SK-N-SH (cell line): ENCODE measurements around the gene PTPRJ. TPM values are rescaled to one million over a fixed set of nuclear protein-coding genes. Genes with fewer than 3 reads are reported as not detected.

Experiments
- CTCF ChIA-PET: fragments of 300-600, 350-600 bp; formaldehyde crosslinking; extraction: SDS; loops from one replicate; lab custom pipeline; 2021; lab: Yijun Ruan, JAX
- POLR2A ChIA-PET: fragments of 350-600 bp; sonication (Branson Sonifier 250); formaldehyde crosslinking; extraction: SDS; loops from one replicate; lab custom pipeline; 2020; ENCODE audit warnings: antibody characterized with exemption, inconsistent platforms; lab: Yijun Ruan, JAX
- DNase-seq: peaks from one replicate; pipeline ENCODE4 v3.0.0; 2012
- H2AFZ ChIP-seq: fragments of 200-600 bp; sonication (generic); 2 replicates; pipeline ENCODE4 v1.8.1; 2016; ENCODE audit warnings: antibody characterized with exemption, mild to moderate bottlenecking, low read depth
- H3F3A ChIP-seq: fragments of 200-600 bp; sonication (generic); replicated peaks from 2 replicates; pipeline ENCODE3; 2016; ENCODE audit warnings: antibody characterized with exemption, mild to moderate bottlenecking; ENCODE audit not compliant: insufficient read depth
- H3K27ac ChIP-seq, 2 experiments: fragments of 200-500 bp in 1 of 2; fragments of 200-600 bp in 1 of 2; sonication (Bioruptor generic) in 1 of 2; sonication (generic), shearing (Covaris generic) in 1 of 2; 2 replicates each; pipeline versions ENCODE4 v1.5.1 to v1.6.1; 2014 to 2016; ENCODE audit warnings: low read depth in 2 of 2, inconsistent platforms in 1 of 2, low read length in 1 of 2, mild to moderate bottlenecking in 1 of 2, mixed read lengths in 1 of 2
- H3K27me3 ChIP-seq: fragments of 200-600 bp; sonication (generic), shearing (Covaris generic); 2 replicates; pipeline ENCODE4 v1.6.1; 2016; ENCODE audit warnings: mixed run types; ENCODE audit not compliant: insufficient read depth
- H3K36me3 ChIP-seq, 2 experiments: fragments of 200-500 bp in 1 of 2; fragments of 200-600 bp in 1 of 2; sonication (Bioruptor generic) in 1 of 2; sonication (generic) in 1 of 2; replicated peaks in 1 of 2; 2 replicates each; pipeline versions ENCODE3 to v1.5.1; 2014 to 2016; ENCODE audit warnings: low read length in 1 of 2, mild to moderate bottlenecking in 1 of 2; ENCODE audit not compliant: insufficient read depth in 2 of 2, control insufficient read depth in 1 of 2
- H3K4me1 ChIP-seq, 2 experiments: fragments of 200-500 bp in 1 of 2; fragments of 200-600 bp in 1 of 2; sonication (Bioruptor generic) in 1 of 2; sonication (generic), shearing (Covaris generic) in 1 of 2; 2 replicates each; pipeline versions ENCODE4 v1.5.1 to v1.6.1; 2014 to 2016; ENCODE audit warnings: low read depth in 1 of 2, low read length in 1 of 2, mixed run types in 1 of 2; ENCODE audit not compliant: insufficient read depth in 2 of 2, control insufficient read depth in 1 of 2
- H3K4me2 ChIP-seq: fragments of 200-600 bp; sonication (generic), shearing (Covaris generic); 2 replicates; pipeline ENCODE4 v1.6.1; 2017; ENCODE audit warnings: mixed run types
- H3K4me3 ChIP-seq, 2 experiments: fragments of 200-500 bp in 1 of 2; fragments of 200-600 bp in 1 of 2; sonication (Bioruptor generic) in 1 of 2; sonication (generic), shearing (Covaris generic) in 1 of 2; 2 replicates each; pipeline versions ENCODE4 v1.5.1 to v1.8.1; 2014 to 2016; ENCODE audit warnings: low read depth in 2 of 2, inconsistent platforms in 1 of 2, low read length in 1 of 2, mild to moderate bottlenecking in 1 of 2, mixed read lengths in 1 of 2, moderate library complexity in 1 of 2
- H3K79me2 ChIP-seq: fragments of 200-600 bp; sonication (generic); 2 replicates; pipeline ENCODE4 v1.8.1; 2017; ENCODE audit warnings: mild to moderate bottlenecking; ENCODE audit not compliant: insufficient read depth
- H3K9ac ChIP-seq: fragments of 200-600 bp; sonication (generic); 2 replicates; pipeline ENCODE4 v1.6.1; 2017; ENCODE audit warnings: mixed run types
- H3K9me2 ChIP-seq: fragments of 200-600 bp; sonication (generic); 2 replicates; pipeline ENCODE4 v1.6.1; 2017; ENCODE audit warnings: mixed run types
- H3K9me3 ChIP-seq: fragments of 200-600 bp; sonication (generic); 2 replicates; pipeline ENCODE4 v1.6.1; 2017; ENCODE audit warnings: mixed run types, mild to moderate bottlenecking, moderate library complexity
- H4K20me1 ChIP-seq: fragments of 200-600 bp; sonication (generic); 2 replicates; pipeline ENCODE4 v1.6.1; 2017; ENCODE audit warnings: mild to moderate bottlenecking, mixed run types; ENCODE audit not compliant: insufficient read depth
- CHD2 ChIP-seq: fragments of 150-350 bp; IDR thresholded peaks from 2 replicates; pipeline ENCODE4 v1.6.1; 2018; ENCODE audit warnings: low read length; ENCODE audit not compliant: partially characterized antibody
- CTCF ChIP-seq: fragments of 200-600 bp; sonication (generic); IDR thresholded peaks from 2 replicates; pipeline ENCODE4 v1.6.1; 2017; ENCODE audit warnings: antibody characterized with exemption, mild to moderate bottlenecking, moderate library complexity
- EZH2phosphoT487 ChIP-seq: fragments of 200-600 bp; sonication (generic); IDR thresholded peaks from 2 replicates; pipeline ENCODE4 v1.6.1; 2017; ENCODE audit warnings: low read depth, mixed run types, mild to moderate bottlenecking, antibody characterized with exemption, moderate library complexity, borderline replicate concordance
- FOXJ3 ChIP-seq: sonication (generic); formaldehyde crosslinking; IDR thresholded peaks from 2 replicates; pipeline ENCODE4 v1.5.1; 2020; ENCODE audit warnings: mild to moderate bottlenecking, missing genetic modification reagents
- FOXM1 ChIP-seq: IDR thresholded peaks from 2 replicates; pipeline ENCODE4 v1.4.0; 2012; ENCODE audit warnings: low read depth, mild to moderate bottlenecking
- JUND ChIP-seq: IDR thresholded peaks from 2 replicates; pipeline ENCODE4 v1.4.0; 2012
- MAX ChIP-seq: IDR thresholded peaks from 2 replicates; pipeline ENCODE4 v1.4.0; 2012; ENCODE audit warnings: low read depth
- MEF2A ChIP-seq: IDR thresholded peaks from 2 replicates; pipeline ENCODE4 v1.4.0; 2012; ENCODE audit warnings: low read depth, borderline replicate concordance
- MXI1 ChIP-seq: IDR thresholded peaks from 2 replicates; pipeline ENCODE4 v1.6.1; 2012; ENCODE audit warnings: mild to moderate bottlenecking, low read depth, low read length, improper control_type of control experiment
- RCOR1 ChIP-seq: fragments of 150-350 bp; IDR thresholded peaks from 2 replicates; pipeline ENCODE4 v1.6.1; 2017; ENCODE audit warnings: antibody characterized with exemption, low read length
- REST ChIP-seq: IDR thresholded peaks from 2 replicates; pipeline ENCODE4 v1.6.1; 2012; ENCODE audit warnings: mild to moderate bottlenecking, low read depth, low read length, moderate library complexity
- RFX5 ChIP-seq: IDR thresholded peaks from 2 replicates; pipeline ENCODE4 v1.6.1; 2012; ENCODE audit warnings: mild to moderate bottlenecking, improper control_type of control experiment, low read length
- RXRA ChIP-seq: IDR thresholded peaks from 2 replicates; pipeline ENCODE4 v1.4.0; 2012; ENCODE audit warnings: low read depth, mild to moderate bottlenecking, borderline replicate concordance
- SIN3A ChIP-seq: IDR thresholded peaks from 2 replicates; pipeline ENCODE4 v1.6.1; 2012; ENCODE audit warnings: low read depth, mild to moderate bottlenecking, low read length, moderate library complexity, borderline replicate concordance
- SMC3 ChIP-seq: IDR thresholded peaks from 2 replicates; pipeline ENCODE4 v1.6.1; 2012; ENCODE audit warnings: low read depth, low read length, improper control_type of control experiment
- TCF12 ChIP-seq: IDR thresholded peaks from 2 replicates; pipeline ENCODE4 v1.4.0; 2012
- USF1 ChIP-seq: IDR thresholded peaks from 2 replicates; pipeline ENCODE4 v1.4.0; 2012; ENCODE audit warnings: low read depth, borderline replicate concordance
- YY1 ChIP-seq: IDR thresholded peaks from 2 replicates; pipeline ENCODE4 v1.4.0; 2012; ENCODE audit warnings: low read depth, mild to moderate bottlenecking
- ZBTB33 ChIP-seq: IDR thresholded peaks from 2 replicates; pipeline ENCODE4 v1.4.0; 2012; ENCODE audit warnings: low read depth, borderline replicate concordance
- WGBS: methylation state at CpG from one replicate; pipeline ENCODE4 v1.1.6; 2017; ENCODE audit warnings: low lambda C conversion rate; 5-methylcytosine and 5-hydroxymethylcytosine counted together
- polyA plus RNA-seq, 3 experiments: library from polyadenylated mRNA; depleted of rRNA; stranded (reverse); fragments of >200 nt; gene quantifications; 2 replicates each; pipeline ENCODE4 v1.2.3, GENCODE V29; 2012

PTPRJ gene
- polyA plus RNA-seq, 1 of the 3 experiments (the other 2 are of a cell fraction): 4.5 TPM

- no peak for DNase-seq
- no peaks in the 10 kb centered on the region for H3F3A ChIP-seq
- POLR2A ChIA-PET: no interaction called here
- H3K4me3 ChIP-seq: no peak overlapping the region
- WGBS: 91% methylated on average over 4 of the region's 4 CpGs
- TF ChIP-seq TCF12 (no peak), SIN3A (no peak), CHD2 (no peak), USF1 (no peak), MXI1 (no peak), CTCF (no peak), YY1 (no peak), JUND (no peak), RCOR1 (no peak), ZBTB33 (no peak), FOXM1 (no peak)
- TF ChIP-seq, all 33 proteins: peak for 0
- no peaks in the 10 kb centered on the region for H4K20me1 ChIP-seq
- H3K27ac ChIP-seq: no peak overlapping the region
- peaks cover 12 to 19% of the 10 kb centered on the region in 2 experiments for H3K36me3 ChIP-seq
- no peaks in the 10 kb centered on the region for H3K9me3 ChIP-seq
- H3K9ac ChIP-seq: no peak overlapping the region
- no peak overlapping the region for H3K4me2 ChIP-seq
- CTCF ChIA-PET: no interaction called here
- no peaks in the 10 kb centered on the region for H3K4me1 ChIP-seq
- H3K79me2 ChIP-seq: no peaks in the 10 kb centered on the region
- no peaks in the 10 kb centered on the region for H3K27me3 ChIP-seq
- H2AFZ ChIP-seq: no peak overlapping the region
- no peaks in the 10 kb centered on the region for H3K9me2 ChIP-seq
Observed at GRCh38 chr11:48142889-48143288, 162.5 kb downstream of the PTPRJ start.

- Histone ChIP-seq H3F3A (peaks cover 14% of the 10 kb centered on the region), H3K36me3 (peaks cover 21 to 40% of the 10 kb centered on the region in 2 experiments), H3K27ac (no peak overlapping the region), H3K4me2 (no peak overlapping the region), H3K4me3 (no peak overlapping the region), H3K9me2 (no peaks in the 10 kb centered on the region), H3K9ac (no peak overlapping the region), H4K20me1 (no peaks in the 10 kb centered on the region), H3K27me3 (no peaks in the 10 kb centered on the region), H2AFZ (no peak overlapping the region), H3K4me1 (no peaks in the 10 kb centered on the region; a peak in 1 of 4 replicates), H3K79me2 (no peaks in the 10 kb centered on the region), H3K9me3 (peaks cover 4% of the 10 kb centered on the region)
- WGBS: 94% methylated on average over 3 of the region's 3 CpGs
- CTCF ChIA-PET: interaction anchor here (0.9 to 1.4 kb wide), 3 partner anchors 10 to 24 kb away, joined by 3 to 4 read pairs (median 3); no protein-coding TSS in a partner anchor
- POLR2A ChIA-PET: no interaction called here
- no peak for DNase-seq
- no peak for TF ChIP-seq FOXM1
- no peak for TF ChIP-seq SIN3A
- no peak for TF ChIP-seq MAX
- TF ChIP-seq RFX5: no peak
- no peak for TF ChIP-seq EZH2phosphoT487
- TF ChIP-seq RXRA: no peak
- no peak for TF ChIP-seq USF1
- no peak for TF ChIP-seq FOXJ3
- no peak for TF ChIP-seq MEF2A
- no peak for TF ChIP-seq SMC3
- TF ChIP-seq REST: no peak
Observed at GRCh38 chr11:48148749-48149148, 168.4 kb downstream of the PTPRJ start.
